Measurements from ENCODE around the gene TMEM130. TPM values are rescaled to one million over a fixed set of nuclear protein-coding genes. Genes with fewer than 3 reads are reported as not detected.

The TMEM130 gene
- total RNA-seq, 2 experiments from 2014 or later = 0.39 TPM; not detected in 1

- Mint-ChIP-seq H3K4me3 (no peak overlapping the region), H3K27ac (no peak overlapping the region), H3K36me3 (ENCODE audit: low read depth) (no peaks in the 10 kb centered on the region), H3K4me1 (ENCODE audit: low read depth) (no peaks in the 10 kb centered on the region), H3K27me3 (peaks cover 10% of the 10 kb centered on the region), H3K9me3 (no peaks in the 10 kb centered on the region)
- DNase-seq (no peak), ATAC-seq (ENCODE audit: poor library complexity) (no peak)
- no peak overlapping the region for H3K4me3 ChIP-seq (ENCODE audit: low read length)
- no peaks in the 10 kb centered on the region for H3K36me3 ChIP-seq (ENCODE audit: insufficient read depth, low read length)
- H3K9me3 ChIP-seq (ENCODE audit: control insufficient read depth in 1 of 2, insufficient read depth in 1 of 2, low read length in 2 of 2) = peaks cover 0 to 31% of the 10 kb centered on the region in 2 experiments
- H3K4me1 ChIP-seq (ENCODE audit: insufficient read depth, low read length) = peaks cover 1% of the 10 kb centered on the region
- intact Hi-C loops (cut with DNase I, micrococcal nuclease) = no loop called here
- no peak overlapping the region for H3K27ac ChIP-seq (ENCODE audit: low read depth in 1 of 2, low read length in 2 of 2)
- CTCF ChIA-PET = no interaction called here
- H3K27me3 ChIP-seq (ENCODE audit: control insufficient read depth in 1 of 2, insufficient read depth in 2 of 2, low read length in 2 of 2) = no peaks in the 10 kb centered on the region
- TF ChIP-seq CTCF (IDR thresholded peaks at IDR 0.05) = no peak
- POLR2A ChIA-PET = no interaction called here
Observed at GRCh38 chr7:98807068-98808048, 62.5 kb downstream of the TMEM130 start.

- no peak for TF ChIP-seq CTCF (IDR thresholded peaks at IDR 0.05)
- Histone ChIP-seq H3K36me3 (ENCODE audit: insufficient read depth, low read length) (no peaks in the 10 kb centered on the region), H3K27ac (ENCODE audit: low read depth in 1 of 2, low read length in 2 of 2) (no peak overlapping the region), H3K4me1 (ENCODE audit: insufficient read depth, low read length) (peaks cover 3% of the 10 kb centered on the region), H3K9me3 (ENCODE audit: control insufficient read depth in 1 of 2, insufficient read depth in 1 of 2, low read length in 2 of 2) (peaks cover 4 to 37% of the 10 kb centered on the region in 2 experiments), H3K4me3 (ENCODE audit: low read length) (no peak overlapping the region), H3K27me3 (ENCODE audit: control insufficient read depth in 1 of 2, insufficient read depth in 2 of 2, low read length in 2 of 2) (no peaks in the 10 kb centered on the region)
- Mint-ChIP-seq H3K27me3 (peaks cover 10% of the 10 kb centered on the region), H3K27ac (no peak overlapping the region), H3K4me1 (ENCODE audit: low read depth) (no peaks in the 10 kb centered on the region), H3K9me3 (no peaks in the 10 kb centered on the region), H3K4me3 (no peak overlapping the region), H3K36me3 (ENCODE audit: low read depth) (no peaks in the 10 kb centered on the region)
- intact Hi-C loops (cut with DNase I, micrococcal nuclease) = no loop called here
- DNase-seq (no peak), ATAC-seq (ENCODE audit: poor library complexity) (no peak)
- ChIA-PET POLR2A (no interaction called here), CTCF (no interaction called here)
Observed at GRCh38 chr7:98805956-98806838, 63.6 kb downstream of the TMEM130 start.

GRCh38 chr7:98802781-98803110 is 67.1 kb downstream of the TMEM130 start:
- Histone ChIP-seq H3K4me1 (ENCODE audit: insufficient read depth, low read length) (peaks cover 3% of the 10 kb centered on the region), H3K4me3 (ENCODE audit: low read length) (no peak overlapping the region), H3K36me3 (ENCODE audit: insufficient read depth, low read length) (no peaks in the 10 kb centered on the region), H3K9me3 (ENCODE audit: control insufficient read depth in 1 of 2, insufficient read depth in 1 of 2, low read length in 2 of 2) (peaks cover 8 to 20% of the 10 kb centered on the region in 2 experiments), H3K27me3 (ENCODE audit: control insufficient read depth in 1 of 2, insufficient read depth in 2 of 2, low read length in 2 of 2) (no peaks in the 10 kb centered on the region), H3K27ac (ENCODE audit: low read depth in 1 of 2, low read length in 2 of 2) (no peak overlapping the region)
- Mint-ChIP-seq H3K27ac (no peak overlapping the region), H3K4me1 (ENCODE audit: low read depth) (no peaks in the 10 kb centered on the region), H3K9me3 (peaks cover 6% of the 10 kb centered on the region), H3K27me3 (peaks cover 15% of the 10 kb centered on the region), H3K36me3 (ENCODE audit: low read depth) (no peaks in the 10 kb centered on the region), H3K4me3 (no peak overlapping the region)
- ATAC-seq (ENCODE audit: poor library complexity) (no peak), DNase-seq (no peak)
- intact Hi-C loops (cut with DNase I, micrococcal nuclease) = no loop called here
- ChIA-PET CTCF (no interaction called here), POLR2A (no interaction called here)
- no peak for TF ChIP-seq CTCF (IDR thresholded peaks at IDR 0.05)
